Large intestine (tissue), 3 donors: ENCODE measurements around the gene CYP2B6. TPM values are rescaled to one million over a fixed set of nuclear protein-coding genes. Genes with fewer than 3 reads are reported as not detected.

Experiments
- DNase-seq, 2 donors: peaks; one replicate each; pipeline versions ENCODE4 v3.0.0 to v3.0.0-alpha.2; 2013
- H3K27ac ChIP-seq: one replicate; pipeline ENCODE4 v1.5.1; 2013; ENCODE audit warnings: low read length
- H3K27me3 ChIP-seq: 2 replicates; pipeline ENCODE4 v1.6.1; 2013; ENCODE audit warnings: low read length; ENCODE audit not compliant: control insufficient read depth, insufficient read depth
- H3K36me3 ChIP-seq: 2 replicates; pipeline ENCODE4 v1.6.1; 2013; ENCODE audit warnings: low read length; ENCODE audit not compliant: control insufficient read depth, insufficient read depth
- H3K4me1 ChIP-seq: one replicate; pipeline ENCODE4 v1.6.1; 2013; ENCODE audit warnings: low read length; ENCODE audit not compliant: control insufficient read depth, insufficient read depth
- H3K4me3 ChIP-seq: one replicate; pipeline ENCODE4 v1.5.1; 2013; ENCODE audit warnings: low read length
- H3K9me3 ChIP-seq: one replicate; pipeline ENCODE4 v1.6.1; 2013; ENCODE audit warnings: mild to moderate bottlenecking, low read depth, low read length, moderate library complexity; ENCODE audit not compliant: control insufficient read depth
- WGBS: methylation state at CpG from one replicate; pipeline ENCODE4 v1.1.5; 2013; ENCODE audit warnings: low lambda C conversion rate; ENCODE audit not compliant: insufficient coverage; 5-methylcytosine and 5-hydroxymethylcytosine counted together
- polyA plus RNA-seq: library from polyadenylated mRNA; unstranded; fragments of 120-200 nt; gene quantifications from one replicate; pipeline ENCODE4 v1.2.1, GENCODE V29; 2013

Gene CYP2B6
- polyA plus RNA-seq, 1 donor: 5.3 TPM

DNA sequence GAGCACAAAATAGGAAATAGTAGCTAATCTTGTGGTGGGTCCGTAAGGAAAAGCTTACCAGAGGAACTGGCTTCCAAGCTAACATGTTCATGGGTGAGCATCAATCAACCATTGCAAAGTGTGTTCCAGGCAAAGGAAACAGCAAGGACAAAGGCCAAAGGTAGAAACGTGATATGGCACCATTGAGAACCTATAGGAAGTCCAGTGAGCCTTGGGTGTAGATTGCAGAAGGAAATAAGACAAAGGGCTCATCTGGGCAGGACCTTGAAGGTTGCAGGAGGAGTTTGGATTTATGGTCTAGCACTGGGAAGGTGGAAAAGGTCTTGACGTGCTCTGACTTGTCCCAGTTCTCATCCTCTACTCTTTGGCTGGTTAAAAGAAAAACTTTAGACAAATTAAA, 22.3 kb downstream of the CYP2B6 start:
- Histone ChIP-seq H3K4me3 (no peak overlapping the region), H3K36me3 (no peaks in the 10 kb centered on the region), H3K27ac (no peak overlapping the region), H3K27me3 (no peaks in the 10 kb centered on the region), H3K4me1 (no peaks in the 10 kb centered on the region), H3K9me3 (no peaks in the 10 kb centered on the region)
- no CpG with 5 or more reads among the region's 3 CpGs for WGBS
- DNase-seq: no peak

DNA sequence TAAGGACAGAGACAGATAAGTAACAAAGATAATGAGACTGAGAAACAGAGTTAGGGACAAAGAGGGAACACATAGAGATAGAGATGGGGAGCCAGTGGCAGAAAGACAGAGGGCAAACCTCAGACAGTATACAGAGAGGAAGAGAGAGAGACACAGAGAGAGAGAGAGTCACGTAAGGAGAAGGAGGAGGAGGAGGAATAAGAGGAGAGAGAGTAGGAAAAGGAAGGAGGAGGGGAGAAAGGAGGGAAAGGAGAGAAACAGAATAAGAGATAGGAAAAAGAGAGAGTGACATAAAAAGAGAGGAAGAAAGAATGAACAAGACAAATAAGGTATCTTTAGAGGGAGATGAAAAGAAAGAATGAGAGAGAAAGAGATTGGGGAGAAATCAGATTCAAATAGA, 23.6 kb downstream of the CYP2B6 start:
- Histone ChIP-seq H3K4me3 (no peak overlapping the region), H3K27ac (no peak overlapping the region), H3K4me1 (no peaks in the 10 kb centered on the region), H3K36me3 (no peaks in the 10 kb centered on the region), H3K27me3 (no peaks in the 10 kb centered on the region), H3K9me3 (no peaks in the 10 kb centered on the region)
- 100% methylated on average over 1 of the region's 1 CpG for WGBS
- no peak for DNase-seq

DNA sequence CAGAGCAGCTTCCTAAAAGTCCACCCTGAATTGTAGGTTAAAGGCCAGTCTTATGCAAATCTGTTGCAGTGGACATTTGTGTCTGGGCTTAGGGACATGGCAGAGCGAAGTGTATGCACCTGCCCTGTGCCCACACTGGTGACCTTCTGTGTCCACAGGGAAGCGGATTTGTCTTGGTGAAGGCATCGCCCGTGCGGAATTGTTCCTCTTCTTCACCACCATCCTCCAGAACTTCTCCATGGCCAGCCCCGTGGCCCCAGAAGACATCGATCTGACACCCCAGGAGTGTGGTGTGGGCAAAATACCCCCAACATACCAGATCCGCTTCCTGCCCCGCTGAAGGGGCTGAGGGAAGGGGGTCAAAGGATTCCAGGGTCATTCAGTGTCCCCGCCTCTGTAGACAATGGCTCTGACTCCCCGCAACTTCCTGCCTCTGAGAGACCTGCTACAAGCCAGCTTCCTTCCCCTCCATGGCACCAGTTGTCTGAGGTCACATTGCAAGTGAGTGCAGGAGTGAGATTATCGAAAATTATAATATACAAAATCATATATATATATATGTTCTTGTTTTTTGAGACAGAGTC, 25.5 kb downstream of the CYP2B6 start:
- Histone ChIP-seq H3K9me3 (no peaks in the 10 kb centered on the region), H3K36me3 (no peaks in the 10 kb centered on the region), H3K27me3 (no peaks in the 10 kb centered on the region), H3K4me1 (no peaks in the 10 kb centered on the region), H3K27ac (no peak overlapping the region), H3K4me3 (no peak overlapping the region)
- no CpG with 5 or more reads among the region's 12 CpGs for WGBS
- no peak for DNase-seq

DNA sequence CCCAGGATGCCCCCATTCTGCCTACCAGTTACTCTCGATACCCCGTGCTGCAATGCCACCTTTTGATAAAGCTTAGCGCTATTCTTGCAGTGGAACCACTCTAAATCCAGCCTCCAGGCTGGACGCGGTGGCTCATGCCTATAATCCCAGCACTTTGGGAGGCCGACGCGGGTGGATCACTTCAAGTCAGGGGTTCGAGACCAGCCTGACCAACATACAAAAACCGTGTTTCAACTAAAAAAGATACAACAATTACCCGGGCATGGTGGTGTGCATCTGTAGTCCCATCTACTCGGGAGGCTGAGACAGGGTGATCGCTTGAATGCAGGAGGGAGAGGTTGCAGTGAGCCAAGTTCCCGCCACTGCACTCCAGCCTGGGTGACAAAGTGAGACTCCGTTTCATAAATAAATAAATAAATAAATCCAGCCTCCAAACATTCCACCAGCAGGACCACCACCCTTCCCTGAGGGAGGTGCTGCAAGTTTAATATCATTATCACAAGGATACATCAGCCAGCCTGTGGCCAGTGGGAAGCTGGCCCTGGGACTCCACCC, 27.7 kb downstream of the CYP2B6 start:
- no peaks in the 10 kb centered on the region for H3K36me3 ChIP-seq
- H3K27ac ChIP-seq: no peak overlapping the region
- 100% methylated on average over 2 of the region's 15 CpGs for WGBS
- no peaks in the 10 kb centered on the region for H3K27me3 ChIP-seq
- H3K4me3 ChIP-seq: no peak overlapping the region
- H3K9me3 ChIP-seq: no peaks in the 10 kb centered on the region
- no peak for DNase-seq
- no peaks in the 10 kb centered on the region for H3K4me1 ChIP-seq

DNA sequence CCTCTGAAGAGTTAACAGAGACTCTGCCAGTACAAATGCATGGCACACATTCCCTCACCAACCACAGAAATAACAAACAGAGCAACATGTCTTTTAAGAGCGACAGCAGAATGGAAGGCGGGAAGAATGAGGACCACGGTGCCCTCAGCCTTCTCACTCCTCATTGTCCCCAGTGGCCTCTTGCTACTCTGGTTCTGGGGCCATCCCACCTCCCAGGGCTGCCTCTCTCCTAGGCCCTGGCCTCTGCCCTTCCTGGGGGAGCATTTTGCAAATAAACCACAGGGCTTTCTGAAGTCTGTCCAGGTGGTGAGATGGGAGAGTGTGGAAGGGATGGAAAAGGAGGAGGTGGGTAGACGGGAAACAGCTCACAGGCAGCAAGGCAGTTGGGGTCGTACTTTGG, 28.3 kb downstream of the CYP2B6 start:
- Histone ChIP-seq H3K4me3 (no peak overlapping the region), H3K27me3 (no peaks in the 10 kb centered on the region), H3K27ac (no peak overlapping the region), H3K9me3 (no peaks in the 10 kb centered on the region), H3K36me3 (no peaks in the 10 kb centered on the region), H3K4me1 (no peaks in the 10 kb centered on the region)
- DNase-seq: no peak
- WGBS: no CpG with 5 or more reads among the region's 5 CpGs

DNA sequence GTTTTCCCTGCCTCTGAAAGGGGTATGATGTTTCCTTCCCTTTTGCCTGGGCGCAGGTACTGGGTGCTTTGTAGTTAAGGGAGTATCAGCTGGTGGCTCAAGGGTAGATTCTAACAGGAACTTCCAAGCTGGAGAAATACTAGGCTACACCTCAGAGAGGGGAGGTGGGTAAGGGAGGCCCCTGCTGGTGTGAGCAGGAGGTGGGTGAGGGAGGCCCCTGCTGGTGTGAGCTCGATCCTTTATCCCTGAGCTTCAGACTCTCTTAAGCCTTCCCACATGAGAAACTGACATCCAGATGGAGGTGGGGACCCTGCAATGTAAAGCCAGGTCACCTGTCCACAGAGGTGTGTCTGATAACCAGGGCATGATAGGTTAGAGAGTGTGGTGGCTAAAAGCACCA, 32.1 kb downstream of the CYP2B6 start:
- no CpG with 5 or more reads among the region's 2 CpGs for WGBS
- Histone ChIP-seq H3K27ac (no peak overlapping the region), H3K36me3 (no peaks in the 10 kb centered on the region), H3K4me3 (no peak overlapping the region), H3K4me1 (no peaks in the 10 kb centered on the region), H3K27me3 (peaks cover 16% of the 10 kb centered on the region), H3K9me3 (no peaks in the 10 kb centered on the region)
- DNase-seq: no peak

DNA sequence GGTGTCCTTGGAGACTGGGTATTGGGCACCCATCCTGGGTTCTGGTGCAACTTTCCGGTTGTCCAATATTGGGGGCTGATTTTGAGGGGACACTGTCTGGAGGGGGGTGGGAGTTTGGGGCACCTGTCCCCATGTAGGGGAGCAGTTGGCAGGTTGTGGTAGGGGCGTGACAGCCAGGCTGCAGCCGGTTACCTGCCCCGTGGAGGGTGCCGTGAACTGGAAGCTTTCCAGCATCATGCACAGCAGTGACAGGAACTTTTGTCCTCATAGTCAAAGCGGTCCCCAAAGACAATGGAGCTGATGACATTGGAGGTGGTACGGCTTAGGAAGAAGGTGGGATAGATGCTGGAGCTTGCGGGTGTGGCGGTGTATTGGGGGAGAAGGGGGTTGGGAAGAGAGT, 34.3 kb downstream of the CYP2B6 start:
- no peak for DNase-seq
- H3K27me3 ChIP-seq: peaks cover 16% of the 10 kb centered on the region
- no peak overlapping the region for H3K27ac ChIP-seq
- no CpG with 5 or more reads among the region's 9 CpGs for WGBS
- H3K36me3 ChIP-seq: no peaks in the 10 kb centered on the region
- H3K9me3 ChIP-seq: no peaks in the 10 kb centered on the region
- H3K4me3 ChIP-seq: no peak overlapping the region
- H3K4me1 ChIP-seq: no peaks in the 10 kb centered on the region

DNA sequence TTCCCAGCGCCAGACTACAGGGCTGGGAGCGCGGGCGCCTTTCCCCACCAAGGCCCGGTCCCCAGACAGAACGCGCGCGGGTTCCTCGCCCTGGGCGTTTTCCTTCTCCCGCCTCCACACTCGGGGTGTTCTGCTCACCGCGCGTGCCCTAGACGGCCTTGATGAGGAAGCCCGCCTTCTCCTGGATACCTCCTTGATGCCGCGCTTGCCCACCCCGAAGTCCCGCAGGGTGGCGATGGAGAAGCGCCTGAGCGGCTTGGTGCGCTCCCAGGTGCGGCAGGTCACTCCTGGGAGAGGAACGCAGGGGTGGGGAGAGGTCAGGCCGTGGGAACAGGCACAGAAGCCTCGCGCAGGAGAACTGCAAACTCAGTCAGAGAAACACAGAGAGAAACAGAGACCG, 34.8 kb downstream of the CYP2B6 start:
- Histone ChIP-seq H3K4me3 (no peak overlapping the region), H3K36me3 (no peaks in the 10 kb centered on the region), H3K27me3 (peaks cover 16% of the 10 kb centered on the region), H3K4me1 (no peaks in the 10 kb centered on the region), H3K9me3 (no peaks in the 10 kb centered on the region), H3K27ac (no peak overlapping the region)
- 33% methylated on average over 1 of the region's 32 CpGs for WGBS
- no peak for DNase-seq

DNA sequence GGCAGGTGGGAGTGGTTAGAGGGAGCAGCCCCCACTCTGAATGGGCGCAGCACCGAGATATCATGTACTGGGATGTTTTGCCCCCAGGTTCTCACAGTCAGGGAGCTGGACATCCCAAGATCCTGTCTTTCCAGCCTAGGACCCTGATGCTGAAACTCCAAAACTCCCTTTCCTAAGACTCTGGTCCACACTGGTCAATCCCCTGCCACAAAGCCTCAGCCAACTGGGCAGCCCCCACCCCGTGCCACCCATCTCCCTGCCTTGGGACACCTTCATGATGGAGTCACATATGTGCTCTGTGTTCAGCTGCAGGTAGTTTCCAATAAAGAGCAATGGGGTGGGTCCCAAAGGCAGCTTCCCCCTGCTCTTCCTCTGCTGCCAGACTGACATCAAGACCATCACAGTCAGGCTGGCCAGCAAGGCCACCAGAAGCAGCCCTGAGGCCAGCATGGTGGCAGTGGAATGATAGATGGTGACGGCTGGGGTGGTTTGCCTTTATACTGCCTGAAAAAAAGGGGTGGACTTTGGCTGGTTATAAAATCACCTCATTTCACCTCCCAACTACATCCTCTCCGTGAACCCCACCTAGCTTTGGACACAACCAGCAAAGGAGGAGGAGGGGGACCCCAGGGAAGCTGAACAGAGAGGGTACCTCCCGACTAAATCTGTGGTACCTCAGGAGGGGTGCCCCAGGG, 36.3 kb downstream of the CYP2B6 start:
- no CpG with 5 or more reads among the region's 6 CpGs for WGBS
- Histone ChIP-seq H3K4me3 (no peak overlapping the region), H3K27me3 (peaks cover 16% of the 10 kb centered on the region), H3K27ac (no peak overlapping the region), H3K36me3 (no peaks in the 10 kb centered on the region), H3K9me3 (no peaks in the 10 kb centered on the region), H3K4me1 (no peaks in the 10 kb centered on the region)
- DNase-seq: peak; percentile 6 to 17

DNA sequence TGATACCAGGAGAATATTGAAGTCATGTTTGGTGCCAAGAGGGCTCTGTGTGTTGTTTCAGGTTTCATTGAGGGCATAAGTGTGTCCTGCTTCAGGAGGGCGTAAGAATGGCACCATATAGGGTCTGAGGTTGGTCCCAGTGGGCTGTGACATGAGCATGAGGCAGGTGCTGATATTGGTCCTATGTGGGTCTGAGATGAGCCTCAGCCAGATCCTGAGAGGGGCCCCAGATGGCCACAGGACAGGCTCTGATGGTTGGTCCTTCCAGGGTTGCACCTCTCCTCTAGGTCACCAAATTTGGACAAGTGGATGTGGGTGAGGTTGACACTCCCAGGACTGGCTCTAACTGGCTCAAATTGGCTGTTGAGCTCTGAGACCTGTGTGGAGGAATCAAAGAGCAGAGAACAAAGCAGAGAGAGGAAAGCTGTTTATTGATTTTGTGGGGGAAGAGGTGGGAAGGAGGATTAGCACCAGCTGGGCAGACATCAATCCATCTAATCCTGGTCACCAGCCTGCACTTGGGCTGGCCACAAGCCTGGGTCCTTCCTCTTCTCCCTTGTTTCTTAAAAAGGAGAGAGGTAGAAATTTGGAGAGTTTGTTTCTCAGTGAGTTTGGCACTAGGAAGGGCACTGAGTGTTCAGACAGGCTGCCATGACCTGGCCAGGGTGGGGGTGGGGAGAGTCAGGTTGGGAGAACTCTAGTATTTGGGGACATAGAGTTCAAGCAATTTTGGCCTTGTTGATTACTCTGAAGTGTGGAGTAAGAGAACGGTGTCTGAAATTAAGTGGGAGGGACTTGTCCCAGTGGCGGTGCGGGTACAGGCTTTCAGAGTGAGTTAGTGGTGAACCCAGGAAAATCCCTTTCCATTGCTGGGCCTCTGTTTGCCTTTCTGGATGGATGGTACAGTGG, 38.7 kb downstream of the CYP2B6 start:
- no peak overlapping the region for H3K4me3 ChIP-seq
- H3K36me3 ChIP-seq: no peaks in the 10 kb centered on the region
- H3K4me1 ChIP-seq: no peaks in the 10 kb centered on the region
- DNase-seq: no peak
- H3K9me3 ChIP-seq: no peaks in the 10 kb centered on the region
- H3K27ac ChIP-seq: no peak overlapping the region
- H3K27me3 ChIP-seq: peaks cover 16% of the 10 kb centered on the region
- WGBS: 100% methylated on average over 3 of the region's 4 CpGs
